WTC11 (cell line): Measurements from ENCODE around the gene IMP3. TPM values are rescaled to one million over a fixed set of nuclear protein-coding genes. Genes with fewer than 3 reads are reported as not detected.

Experiments
- ATAC-seq: fragments of 200-7000 bp; cut with Tn5 transposase; 2 replicates; pipeline ENCODE4 v1.10.0; 2021; ENCODE audit warnings: mild to moderate bottlenecking, moderate library complexity
- CTCF ChIA-PET: fragments of 300-600 bp; sonication (Branson Sonifier 250); formaldehyde crosslinking; loops from one replicate; lab custom pipeline; 2021; ENCODE audit warnings: antibody characterized with exemption; lab: Charles Lee
- POLR2A ChIA-PET: fragments of 350-600 bp; sonication (Branson Sonifier 250); formaldehyde crosslinking; loops from one replicate; lab custom pipeline; 2021; ENCODE audit warnings: antibody characterized with exemption; lab: Charles Lee
- DNase-seq: peaks from one replicate; pipeline ENCODE4 v3.0.0; 2021; ENCODE audit warnings: low spot score
- H3K27ac Mint-ChIP-seq: 2 replicates; pipeline ENCODE4 v1.8.0; 2021; ENCODE audit warnings: mixed read lengths
- H3K27me3 Mint-ChIP-seq: 2 replicates; pipeline ENCODE4 v1.8.0; 2021; ENCODE audit warnings: low read depth, mild to moderate bottlenecking, moderate library complexity, mixed read lengths
- H3K36me3 Mint-ChIP-seq: 2 replicates; pipeline ENCODE4 v1.8.0; 2021; ENCODE audit warnings: mixed read lengths
- H3K4me1 Mint-ChIP-seq: 2 replicates; pipeline ENCODE4 v1.8.0; 2022; ENCODE audit warnings: mixed read lengths
- H3K4me3 Mint-ChIP-seq: 2 replicates; pipeline ENCODE4 v1.8.0; 2021; ENCODE audit warnings: mild to moderate bottlenecking, moderate library complexity, mixed read lengths
- H3K9me3 Mint-ChIP-seq: 2 replicates; pipeline ENCODE4 v1.8.0; 2021; ENCODE audit warnings: mixed read lengths
- EMX1 ChIP-seq: fragments of 250-450 bp; sonication (Bioruptor Pico); IDR thresholded peaks from 2 replicates; pipeline ENCODE4 v1.8.0; 2021; ENCODE audit warnings: mild to moderate bottlenecking
- HMGA2 ChIP-seq: fragments of 250-450 bp; sonication (Bioruptor Pico); IDR thresholded peaks from 2 replicates; pipeline ENCODE4 v1.4.0; 2021; ENCODE audit warnings: mild to moderate bottlenecking, moderate library complexity
- MXD4 ChIP-seq: fragments of 250-450 bp; sonication (Bioruptor Pico); IDR thresholded peaks from 2 replicates; pipeline ENCODE4 v1.8.0; 2021; ENCODE audit warnings: mild to moderate bottlenecking, moderate library complexity, borderline replicate concordance
- NFATC4 ChIP-seq: fragments of 250-450 bp; sonication (Bioruptor Pico); IDR thresholded peaks from 2 replicates; pipeline ENCODE4 v1.9.0; 2021; ENCODE audit warnings: mild to moderate bottlenecking
- NFE2L1 ChIP-seq: sonication (generic); formaldehyde crosslinking; IDR thresholded peaks from 2 replicates; pipeline ENCODE4 v1.8.1; 2023; ENCODE audit warnings: missing genetic modification reagents
- TCF7 ChIP-seq: sonication (generic); formaldehyde crosslinking; IDR thresholded peaks from 2 replicates; pipeline ENCODE4 v1.8.0; 2022; ENCODE audit warnings: mild to moderate bottlenecking, low read depth, missing genetic modification reagents, moderate library complexity
- TEAD4 ChIP-seq: sonication (generic); formaldehyde crosslinking; IDR thresholded peaks from 2 replicates; pipeline ENCODE4 v1.8.0; 2022; ENCODE audit warnings: mild to moderate bottlenecking, missing genetic modification reagents
- ZBTB21 ChIP-seq: sonication (generic); formaldehyde crosslinking; IDR thresholded peaks from 2 replicates; pipeline ENCODE4 v1.8.1; 2023; ENCODE audit warnings: mild to moderate bottlenecking, missing genetic modification reagents, borderline replicate concordance
- ZNF425 ChIP-seq: fragments of 250-450 bp; sonication (Bioruptor Pico); conservative IDR thresholded peaks from 2 replicates; pipeline ENCODE4 v1.9.0; 2021; ENCODE audit warnings: mild to moderate bottlenecking
- total RNA-seq: library from RNA; stranded (reverse); gene quantifications from 3 replicates; pipeline ENCODE4 v1.2.3, GENCODE V29; 2021
- TF ChIP-seq, protein P1 (sequence below): fragments of 200-600 bp; IDR thresholded peaks from 2 replicates; pipeline ENCODE4 v1.8.0; 2022; ENCODE audit warnings: antibody characterized with exemption
- TF ChIP-seq, protein P2 (sequence below): sonication (generic); formaldehyde crosslinking; conservative IDR thresholded peaks from 2 replicates; pipeline ENCODE4 v1.8.1; 2023; ENCODE audit warnings: mild to moderate bottlenecking, low read depth, missing genetic modification reagents, moderate library complexity
- TF ChIP-seq, protein P3 (sequence below): sonication (generic); formaldehyde crosslinking; IDR thresholded peaks from 2 replicates; pipeline ENCODE4 v1.8.1; 2022; ENCODE audit warnings: mild to moderate bottlenecking, missing genetic modification reagents, moderate library complexity, borderline replicate concordance

The IMP3 gene
- total RNA-seq, 1 experiment from 2014 or later: 107 TPM

GRCh38 chr15:75669191-75669878 is 29.3 kb upstream of the IMP3 start:
- no peaks in the 10 kb centered on the region for H3K9me3 Mint-ChIP-seq
- no peak for ATAC-seq

DNA sequence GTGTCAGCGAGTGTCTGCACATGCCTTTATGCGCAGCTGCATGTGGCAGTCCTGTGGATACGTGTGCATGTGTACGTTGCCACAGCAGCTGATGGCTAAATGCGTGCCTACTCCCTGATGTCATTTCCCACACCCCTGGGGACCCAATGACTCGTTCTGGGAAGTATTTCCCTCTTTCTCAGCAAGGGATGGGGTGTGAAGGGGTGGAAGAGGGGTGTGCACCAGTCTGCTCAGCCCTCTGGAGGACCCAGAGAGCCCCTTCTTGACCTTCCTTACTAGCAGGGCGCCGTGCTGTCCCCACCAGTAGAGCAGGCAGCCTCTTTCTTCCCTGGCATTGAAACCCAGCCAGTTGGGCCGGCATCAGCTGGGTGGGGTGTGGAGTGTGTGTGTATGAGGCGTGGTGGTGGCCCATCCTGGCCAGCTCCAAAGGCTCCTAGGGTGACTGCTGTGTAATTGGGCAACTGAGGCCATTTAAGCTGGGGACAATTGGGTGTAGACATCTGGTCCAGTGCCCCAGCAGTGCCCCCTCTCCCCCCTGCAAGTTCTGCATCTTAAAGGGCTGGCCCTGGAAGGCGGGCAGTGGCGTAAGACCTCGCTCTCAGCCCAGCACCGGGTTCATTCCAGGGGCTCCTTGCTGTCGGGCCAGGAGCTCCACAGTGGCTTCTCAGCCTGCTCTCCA is 26.9 kb upstream of the IMP3 start:
- no peaks in the 10 kb centered on the region for H3K27me3 Mint-ChIP-seq
- peak overlapping the region; percentile 33; the same call in 1 of the 2 replicates for H3K27ac Mint-ChIP-seq
- ATAC-seq (no peak), DNase-seq (no peak)
- ChIA-PET POLR2A (no interaction called here), CTCF (interaction anchor here (0.6 to 0.9 kb wide), 2 partner anchors 19 to 66 kb away, joined by 3 read pairs; partner anchors contain the start of gene SNX33)
- TF ChIP-seq NFE2L1 (CRISPR knock-in tag) (no peak), HMGA2 (CRISPR knock-in tag) (no peak), NFATC4 (CRISPR knock-in tag) (no peak)
- no peak overlapping the region for H3K4me3 Mint-ChIP-seq
- H3K9me3 Mint-ChIP-seq: no peaks in the 10 kb centered on the region
- no peaks in the 10 kb centered on the region; the same call in 1 of the 2 replicates for H3K36me3 Mint-ChIP-seq
- peaks cover 4% of the 10 kb centered on the region for H3K4me1 Mint-ChIP-seq

More at GRCh38 chr15:75669191-75669878, 29.3 kb upstream of the IMP3 start:
- no peak for DNase-seq
- Mint-ChIP-seq H3K4me3 (no peak overlapping the region), H3K4me1 (peaks cover 20% of the 10 kb centered on the region), H3K27me3 (no peaks in the 10 kb centered on the region), H3K27ac (peak overlapping the region; percentile 18; the same call in 1 of the 2 replicates)
- CTCF ChIA-PET: interaction anchor here (0.5 to 1.1 kb wide), 4 partner anchors 31 to 789 kb away, joined by 3 to 5 read pairs (median 4); partner anchors contain the start of gene SIN3A
- TF ChIP-seq ZNF425 (CRISPR knock-in tag) (no peak), TEAD4 (CRISPR knock-in tag) (no peak), EMX1 (CRISPR knock-in tag) (no peak), TCF7 (no peak), ZBTB21 (CRISPR knock-in tag) (no peak), MXD4 (CRISPR knock-in tag) (no peak)
- TF ChIP-seq, protein P1, sequence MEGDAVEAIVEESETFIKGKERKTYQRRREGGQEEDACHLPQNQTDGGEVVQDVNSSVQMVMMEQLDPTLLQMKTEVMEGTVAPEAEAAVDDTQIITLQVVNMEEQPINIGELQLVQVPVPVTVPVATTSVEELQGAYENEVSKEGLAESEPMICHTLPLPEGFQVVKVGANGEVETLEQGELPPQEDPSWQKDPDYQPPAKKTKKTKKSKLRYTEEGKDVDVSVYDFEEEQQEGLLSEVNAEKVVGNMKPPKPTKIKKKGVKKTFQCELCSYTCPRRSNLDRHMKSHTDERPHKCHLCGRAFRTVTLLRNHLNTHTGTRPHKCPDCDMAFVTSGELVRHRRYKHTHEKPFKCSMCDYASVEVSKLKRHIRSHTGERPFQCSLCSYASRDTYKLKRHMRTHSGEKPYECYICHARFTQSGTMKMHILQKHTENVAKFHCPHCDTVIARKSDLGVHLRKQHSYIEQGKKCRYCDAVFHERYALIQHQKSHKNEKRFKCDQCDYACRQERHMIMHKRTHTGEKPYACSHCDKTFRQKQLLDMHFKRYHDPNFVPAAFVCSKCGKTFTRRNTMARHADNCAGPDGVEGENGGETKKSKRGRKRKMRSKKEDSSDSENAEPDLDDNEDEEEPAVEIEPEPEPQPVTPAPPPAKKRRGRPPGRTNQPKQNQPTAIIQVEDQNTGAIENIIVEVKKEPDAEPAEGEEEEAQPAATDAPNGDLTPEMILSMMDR: no peak
- TF ChIP-seq, protein P2, sequence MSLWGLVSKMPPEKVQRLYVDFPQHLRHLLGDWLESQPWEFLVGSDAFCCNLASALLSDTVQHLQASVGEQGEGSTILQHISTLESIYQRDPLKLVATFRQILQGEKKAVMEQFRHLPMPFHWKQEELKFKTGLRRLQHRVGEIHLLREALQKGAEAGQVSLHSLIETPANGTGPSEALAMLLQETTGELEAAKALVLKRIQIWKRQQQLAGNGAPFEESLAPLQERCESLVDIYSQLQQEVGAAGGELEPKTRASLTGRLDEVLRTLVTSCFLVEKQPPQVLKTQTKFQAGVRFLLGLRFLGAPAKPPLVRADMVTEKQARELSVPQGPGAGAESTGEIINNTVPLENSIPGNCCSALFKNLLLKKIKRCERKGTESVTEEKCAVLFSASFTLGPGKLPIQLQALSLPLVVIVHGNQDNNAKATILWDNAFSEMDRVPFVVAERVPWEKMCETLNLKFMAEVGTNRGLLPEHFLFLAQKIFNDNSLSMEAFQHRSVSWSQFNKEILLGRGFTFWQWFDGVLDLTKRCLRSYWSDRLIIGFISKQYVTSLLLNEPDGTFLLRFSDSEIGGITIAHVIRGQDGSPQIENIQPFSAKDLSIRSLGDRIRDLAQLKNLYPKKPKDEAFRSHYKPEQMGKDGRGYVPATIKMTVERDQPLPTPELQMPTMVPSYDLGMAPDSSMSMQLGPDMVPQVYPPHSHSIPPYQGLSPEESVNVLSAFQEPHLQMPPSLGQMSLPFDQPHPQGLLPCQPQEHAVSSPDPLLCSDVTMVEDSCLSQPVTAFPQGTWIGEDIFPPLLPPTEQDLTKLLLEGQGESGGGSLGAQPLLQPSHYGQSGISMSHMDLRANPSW (CRISPR knock-in tag): no peak
- TF ChIP-seq, protein P3, sequence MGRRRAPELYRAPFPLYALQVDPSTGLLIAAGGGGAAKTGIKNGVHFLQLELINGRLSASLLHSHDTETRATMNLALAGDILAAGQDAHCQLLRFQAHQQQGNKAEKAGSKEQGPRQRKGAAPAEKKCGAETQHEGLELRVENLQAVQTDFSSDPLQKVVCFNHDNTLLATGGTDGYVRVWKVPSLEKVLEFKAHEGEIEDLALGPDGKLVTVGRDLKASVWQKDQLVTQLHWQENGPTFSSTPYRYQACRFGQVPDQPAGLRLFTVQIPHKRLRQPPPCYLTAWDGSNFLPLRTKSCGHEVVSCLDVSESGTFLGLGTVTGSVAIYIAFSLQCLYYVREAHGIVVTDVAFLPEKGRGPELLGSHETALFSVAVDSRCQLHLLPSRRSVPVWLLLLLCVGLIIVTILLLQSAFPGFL (CRISPR knock-in tag): no peak
- TF ChIP-seq, all 79 proteins: peak for 0
- POLR2A ChIA-PET: no interaction called here
- H3K36me3 Mint-ChIP-seq: no peaks in the 10 kb centered on the region; the same call in 1 of the 2 replicates
